ENCODE data around the gene TTBK2.

- TF ChIP-seq CTCF (IDR thresholded peaks at IDR 0.05; ENCODE audit: low read depth, low read length), result no peak
- TF ChIP-seq EZH2phosphoT487 (IDR thresholded peaks at IDR 0.05; ENCODE audit: low read depth), result no peak
These were observed 215.2 kb downstream of the TTBK2 start for GRCh38 chr15:42705336-42705735.

Measured in OCI-LY3 (cell line).